AG04450 (cell line): ENCODE data around the gene GNB1L. TPM values are rescaled to one million over a fixed set of nuclear protein-coding genes. Genes with fewer than 3 reads are reported as not detected.

Experiments used
- CTCF ChIA-PET: fragments of 300-600, 350-600 bp; formaldehyde crosslinking; extraction: SDS; loops from one replicate; lab custom pipeline; 2022; ENCODE audit warnings: antibody characterized with exemption, inconsistent platforms; lab: Charles Lee
- POLR2A ChIA-PET: fragments of 350-600 bp; formaldehyde crosslinking; extraction: SDS; loops from one replicate; lab custom pipeline; 2021; ENCODE audit warnings: antibody characterized with exemption, inconsistent platforms; lab: Yijun Ruan, JAX
- DNase-seq: peaks from one replicate; pipeline ENCODE4 v3.0.0-alpha.2; 2011; ENCODE audit warnings: low read depth, low spot score
- H3K27ac ChIP-seq: one replicate; pipeline ENCODE4 v1.5.1; 2012; ENCODE audit warnings: low read depth, low read length, control low read depth
- H3K27me3 ChIP-seq: one replicate; pipeline ENCODE4 v1.6.0; 2012; ENCODE audit warnings: low read length; ENCODE audit not compliant: control insufficient read depth, insufficient read depth
- H3K4me3 ChIP-seq: 2 replicates; pipeline ENCODE4 v1.5.1; 2011; ENCODE audit warnings: mild to moderate bottlenecking, low read depth, low read length, control low read depth
- H3K9me3 ChIP-seq: 2 replicates; pipeline ENCODE4 v1.5.1; 2012; ENCODE audit warnings: low read length; ENCODE audit not compliant: control insufficient read depth, insufficient read depth
- polyA plus RNA-seq: library from polyadenylated mRNA; depleted of rRNA; stranded (reverse); fragments of >200 nt; gene quantifications from 2 replicates; pipeline ENCODE4 v1.2.3, GENCODE V29; 2011
- TF ChIP-seq, protein P1 (sequence below): IDR thresholded peaks from 2 replicates; pipeline ENCODE4 v1.5.1; 2011; ENCODE audit warnings: low read depth, low read length, control low read depth, inconsistent platforms

Gene GNB1L
- polyA plus RNA-seq, 1 experiment: 1.3 TPM

DNA sequence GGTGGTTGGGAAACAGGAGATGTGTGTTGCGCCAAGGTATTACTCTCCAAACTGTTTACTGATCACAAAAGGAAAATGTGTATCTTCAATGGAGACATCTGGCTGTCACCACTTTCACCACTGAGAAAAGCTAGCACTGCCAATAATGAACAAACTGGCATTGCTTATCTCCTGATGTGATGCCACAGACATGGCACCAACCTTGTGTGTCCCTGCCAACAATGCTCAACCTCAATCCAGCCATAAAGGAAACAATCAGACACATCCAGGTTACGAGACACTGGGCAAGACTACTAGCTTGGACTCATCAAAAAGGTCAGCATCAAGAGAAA, 28.1 kb downstream of the GNB1L start:
- POLR2A ChIA-PET: no interaction called here
- H3K4me3 ChIP-seq: no peak overlapping the region
- H3K27me3 ChIP-seq: no peaks in the 10 kb centered on the region
- H3K9me3 ChIP-seq: no peaks in the 10 kb centered on the region; the same call in 1 of the 2 replicates
- H3K27ac ChIP-seq: no peak overlapping the region
- DNase-seq: no peak
- TF ChIP-seq, protein P1, sequence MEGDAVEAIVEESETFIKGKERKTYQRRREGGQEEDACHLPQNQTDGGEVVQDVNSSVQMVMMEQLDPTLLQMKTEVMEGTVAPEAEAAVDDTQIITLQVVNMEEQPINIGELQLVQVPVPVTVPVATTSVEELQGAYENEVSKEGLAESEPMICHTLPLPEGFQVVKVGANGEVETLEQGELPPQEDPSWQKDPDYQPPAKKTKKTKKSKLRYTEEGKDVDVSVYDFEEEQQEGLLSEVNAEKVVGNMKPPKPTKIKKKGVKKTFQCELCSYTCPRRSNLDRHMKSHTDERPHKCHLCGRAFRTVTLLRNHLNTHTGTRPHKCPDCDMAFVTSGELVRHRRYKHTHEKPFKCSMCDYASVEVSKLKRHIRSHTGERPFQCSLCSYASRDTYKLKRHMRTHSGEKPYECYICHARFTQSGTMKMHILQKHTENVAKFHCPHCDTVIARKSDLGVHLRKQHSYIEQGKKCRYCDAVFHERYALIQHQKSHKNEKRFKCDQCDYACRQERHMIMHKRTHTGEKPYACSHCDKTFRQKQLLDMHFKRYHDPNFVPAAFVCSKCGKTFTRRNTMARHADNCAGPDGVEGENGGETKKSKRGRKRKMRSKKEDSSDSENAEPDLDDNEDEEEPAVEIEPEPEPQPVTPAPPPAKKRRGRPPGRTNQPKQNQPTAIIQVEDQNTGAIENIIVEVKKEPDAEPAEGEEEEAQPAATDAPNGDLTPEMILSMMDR: no peak
- CTCF ChIA-PET: no interaction called here

DNA sequence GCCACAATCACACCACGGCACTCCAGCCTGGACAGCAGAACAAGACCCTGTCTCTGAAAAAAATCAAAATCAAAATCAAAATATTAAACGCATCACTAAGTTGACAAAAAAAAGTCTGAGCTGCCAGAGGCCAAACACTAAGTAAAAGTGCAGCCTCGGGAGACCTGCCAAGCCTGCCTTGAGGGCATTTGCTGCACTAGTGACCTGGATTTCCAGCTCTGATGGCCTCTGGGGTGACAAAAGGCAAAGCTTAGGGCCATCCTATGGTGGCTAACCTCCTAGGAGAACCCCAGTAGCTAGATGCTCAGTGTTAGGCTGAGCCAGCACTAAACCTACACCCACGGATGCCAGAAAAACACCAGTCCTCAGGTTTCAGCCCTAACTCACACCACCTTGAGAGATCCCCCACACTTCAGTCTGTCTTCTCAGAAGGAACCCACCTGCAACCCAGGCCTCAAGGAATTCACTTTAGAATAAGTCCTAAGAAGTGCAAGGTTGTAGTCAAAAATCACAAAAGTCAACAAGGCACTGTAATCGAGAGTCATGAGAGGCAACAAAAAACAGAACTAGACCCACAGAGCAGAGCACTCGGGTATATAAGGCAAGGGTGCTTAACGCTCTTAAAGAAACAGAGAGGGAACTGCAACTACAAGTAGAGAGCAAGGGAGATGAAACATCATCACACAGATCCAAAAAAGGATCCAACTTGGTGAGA, 28.6 kb downstream of the GNB1L start:
- Histone ChIP-seq H3K27me3 (no peaks in the 10 kb centered on the region), H3K4me3 (no peak overlapping the region), H3K9me3 (no peaks in the 10 kb centered on the region; the same call in 1 of the 2 replicates), H3K27ac (no peak overlapping the region)
- no peak for DNase-seq
- TF ChIP-seq, protein P1: no peak
- POLR2A ChIA-PET: no interaction called here
- CTCF ChIA-PET: no interaction called here

DNA sequence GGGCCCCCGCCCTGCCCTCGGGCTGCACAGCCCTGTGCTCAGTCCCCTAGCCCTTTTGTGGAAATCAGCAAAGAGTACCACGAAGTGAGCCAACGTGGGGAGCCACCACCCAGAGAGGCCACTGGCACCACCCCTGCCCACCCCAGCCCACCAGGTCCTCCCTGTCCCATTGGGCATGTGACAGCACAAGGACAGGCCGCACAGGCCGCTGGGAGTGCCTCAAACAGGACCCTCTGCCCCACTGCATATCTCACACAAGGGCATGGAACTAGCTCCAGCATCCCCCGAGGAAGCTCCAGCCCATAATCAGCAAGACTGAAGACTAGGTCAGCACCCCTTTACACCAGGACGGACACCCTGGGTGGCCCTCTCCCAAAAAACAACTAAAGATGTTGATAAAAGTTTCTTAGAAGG, 29.7 kb downstream of the GNB1L start:
- Histone ChIP-seq H3K9me3 (no peaks in the 10 kb centered on the region; the same call in 1 of the 2 replicates), H3K4me3 (no peak overlapping the region), H3K27me3 (no peaks in the 10 kb centered on the region), H3K27ac (no peak overlapping the region)
- POLR2A ChIA-PET: no interaction called here
- no peak for DNase-seq
- CTCF ChIA-PET: no interaction called here
- TF ChIP-seq, protein P1: no peak

DNA sequence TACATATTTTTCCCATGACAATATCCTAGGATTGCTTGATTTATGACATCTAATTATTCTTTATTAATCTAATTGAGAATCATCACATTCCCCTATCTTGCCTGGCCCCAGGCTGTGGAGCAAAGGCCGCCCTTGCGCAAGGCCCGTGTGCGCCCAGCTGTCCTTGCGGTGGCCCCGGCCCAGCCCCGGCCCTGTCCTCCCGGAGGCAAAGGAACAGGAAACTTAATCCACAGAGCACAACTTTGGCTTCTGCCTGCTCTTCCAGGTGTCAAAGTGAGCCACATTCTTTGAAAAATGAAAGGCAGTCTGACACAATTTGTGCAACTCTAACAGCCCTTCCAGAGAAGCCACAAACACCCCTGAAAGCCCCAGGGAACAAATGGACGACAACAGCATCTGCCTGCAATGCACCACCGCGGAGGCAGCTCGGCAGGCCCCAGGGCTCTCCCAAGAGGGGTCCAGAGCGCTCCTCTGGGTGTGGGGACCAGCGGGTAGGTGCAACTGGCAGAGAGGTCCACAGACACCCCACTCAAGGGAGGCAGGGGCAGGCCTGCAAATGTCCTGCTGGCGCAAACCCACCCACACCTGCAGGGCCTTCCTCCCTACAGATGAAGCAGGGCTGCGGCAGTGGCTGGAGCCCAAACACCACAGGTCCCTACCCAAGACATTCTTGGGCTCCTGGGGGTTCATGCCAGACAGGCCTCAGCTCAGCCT, 30.3 kb downstream of the GNB1L start:
- no peak overlapping the region for H3K4me3 ChIP-seq
- H3K9me3 ChIP-seq: no peaks in the 10 kb centered on the region; the same call in 1 of the 2 replicates
- POLR2A ChIA-PET: no interaction called here
- no peak overlapping the region for H3K27ac ChIP-seq
- TF ChIP-seq, protein P1: no peak
- H3K27me3 ChIP-seq: no peaks in the 10 kb centered on the region
- CTCF ChIA-PET: no interaction called here
- DNase-seq: no peak

DNA sequence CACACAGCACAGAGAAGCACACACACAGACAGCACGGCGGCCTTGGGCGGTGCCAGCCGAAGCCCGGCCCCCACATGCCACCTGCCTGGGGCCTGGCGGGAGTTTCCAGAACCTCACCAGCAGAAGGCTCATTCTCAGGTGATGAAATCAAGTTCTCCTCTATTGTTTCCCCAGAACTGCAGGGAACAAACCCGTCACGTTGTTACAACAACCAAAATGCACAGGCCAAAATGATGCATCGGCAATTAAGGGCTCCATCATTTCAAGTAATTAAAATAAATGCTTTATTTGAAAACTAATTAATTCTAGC, 30.8 kb downstream of the GNB1L start:
- no peaks in the 10 kb centered on the region; the same call in 1 of the 2 replicates for H3K9me3 ChIP-seq
- CTCF ChIA-PET: no interaction called here
- H3K4me3 ChIP-seq: no peak overlapping the region
- POLR2A ChIA-PET: no interaction called here
- TF ChIP-seq, protein P1: no peak
- no peaks in the 10 kb centered on the region for H3K27me3 ChIP-seq
- DNase-seq: no peak
- H3K27ac ChIP-seq: no peak overlapping the region
